HEK293 (cell line): ENCODE results near the gene NKAIN4.

Experiments used
- EGR2 ChIP-seq: fragments of 450-650 bp; formaldehyde crosslinking; IDR thresholded peaks from 2 replicates; pipeline ENCODE4 v1.5.1; 2016; ENCODE audit warnings: low read depth, missing biosample characterization, missing genetic modification characterization
- KLF10 ChIP-seq: fragments of 450-650 bp; IDR thresholded peaks from 2 replicates; pipeline ENCODE4 v1.5.1; 2018; ENCODE audit warnings: missing biosample characterization, mild to moderate bottlenecking, missing genetic modification characterization
- KLF9 ChIP-seq: fragments of 450-650 bp; formaldehyde crosslinking; IDR thresholded peaks from 2 replicates; pipeline ENCODE4 v1.5.1; 2016; ENCODE audit warnings: missing biosample characterization, missing genetic modification characterization, low read depth
- OVOL3 ChIP-seq: fragments of 450-650 bp; formaldehyde crosslinking; IDR thresholded peaks from 2 replicates; pipeline ENCODE4 v1.5.1; 2016; ENCODE audit warnings: missing biosample characterization, missing genetic modification characterization
- SCRT1 ChIP-seq: fragments of 450-650 bp; formaldehyde crosslinking; IDR thresholded peaks from 2 replicates; pipeline ENCODE4 v1.5.1; 2016; ENCODE audit warnings: missing biosample characterization, missing genetic modification characterization, borderline replicate concordance
- ZBTB8A ChIP-seq: fragments of 450-650 bp; formaldehyde crosslinking; IDR thresholded peaks from 2 replicates; pipeline ENCODE4 v1.5.1; 2016; ENCODE audit warnings: missing biosample characterization, missing genetic modification characterization
- ZFP69B ChIP-seq: fragments of 450-650 bp; formaldehyde crosslinking; IDR thresholded peaks from 2 replicates; pipeline ENCODE4 v1.5.1; 2016; ENCODE audit warnings: missing biosample characterization, missing genetic modification characterization
- ZNF138 ChIP-seq: fragments of 450-650 bp; formaldehyde crosslinking; IDR thresholded peaks from 2 replicates; pipeline ENCODE4 v1.5.1; 2016; ENCODE audit warnings: missing biosample characterization, missing genetic modification characterization, borderline replicate concordance
- ZNF19 ChIP-seq: fragments of 450-650 bp; formaldehyde crosslinking; IDR thresholded peaks from 2 replicates; pipeline ENCODE4; 2016; ENCODE audit warnings: missing biosample characterization, missing genetic modification characterization, low read depth
- ZNF521 ChIP-seq: fragments of 450-650 bp; formaldehyde crosslinking; IDR thresholded peaks from 2 replicates; pipeline ENCODE4 v1.5.1; 2017; ENCODE audit warnings: missing biosample characterization, mild to moderate bottlenecking, missing genetic modification characterization
- ZNF558 ChIP-seq: fragments of 450-650 bp; formaldehyde crosslinking; IDR thresholded peaks from 2 replicates; pipeline ENCODE4 v1.5.1; 2016; ENCODE audit warnings: missing biosample characterization, missing genetic modification characterization
- ZNF561 ChIP-seq: fragments of 450-650 bp; IDR thresholded peaks from 2 replicates; pipeline ENCODE4 v1.5.1; 2018; ENCODE audit warnings: missing biosample characterization, missing genetic modification characterization, borderline replicate concordance
- ZNF76 ChIP-seq: fragments of 450-650 bp; formaldehyde crosslinking; IDR thresholded peaks from 2 replicates; pipeline ENCODE4; 2016; ENCODE audit warnings: low read depth, missing biosample characterization, missing genetic modification characterization, borderline replicate concordance
- ZNF776 ChIP-seq: fragments of 450-650 bp; formaldehyde crosslinking; IDR thresholded peaks from 2 replicates; pipeline ENCODE4 v1.5.0; 2017; ENCODE audit warnings: missing biosample characterization, missing genetic modification characterization, borderline replicate concordance
- ZNF830 ChIP-seq: fragments of 450-650 bp; IDR thresholded peaks from 2 replicates; pipeline ENCODE4 v1.5.0; 2018; ENCODE audit warnings: missing biosample characterization, missing genetic modification characterization, low read depth, mild to moderate bottlenecking, moderate library complexity
- ZNF837 ChIP-seq: fragments of 450-650 bp; formaldehyde crosslinking; IDR thresholded peaks from 2 replicates; pipeline ENCODE4 v1.5.1; 2016; ENCODE audit warnings: missing biosample characterization, missing genetic modification characterization
- TF ChIP-seq, protein P1 (sequence below): fragments of 450-650 bp; formaldehyde crosslinking; IDR thresholded peaks from 2 replicates; pipeline ENCODE4 v1.5.1; 2016; ENCODE audit warnings: missing biosample characterization, missing genetic modification characterization
- TF ChIP-seq, protein P2 (sequence below): fragments of 450-650 bp; formaldehyde crosslinking; IDR thresholded peaks from 2 replicates; pipeline ENCODE4 v1.5.1; 2016; ENCODE audit warnings: missing biosample characterization, missing genetic modification characterization
- TF ChIP-seq, protein P3 (sequence below): fragments of 450-650 bp; formaldehyde crosslinking; IDR thresholded peaks from 2 replicates; pipeline ENCODE4 v1.5.1; 2016; ENCODE audit warnings: missing biosample characterization, missing genetic modification characterization, low read depth
- TF ChIP-seq, protein P4 (sequence below): fragments of 450-650 bp; formaldehyde crosslinking; IDR thresholded peaks from 2 replicates; pipeline ENCODE4; 2016; ENCODE audit warnings: missing biosample characterization, missing genetic modification characterization
- TF ChIP-seq, protein P5 (sequence below): fragments of 450-650 bp; formaldehyde crosslinking; IDR thresholded peaks from 2 replicates; pipeline ENCODE4 v1.5.1; 2016; ENCODE audit warnings: missing biosample characterization, missing genetic modification characterization
- TF ChIP-seq, protein P6 (sequence below): fragments of 450-650 bp; formaldehyde crosslinking; IDR thresholded peaks from 2 replicates; pipeline ENCODE4 v1.5.1; 2016; ENCODE audit warnings: missing biosample characterization, missing genetic modification characterization
- TF ChIP-seq, protein P7 (sequence below): fragments of 450-650 bp; IDR thresholded peaks from 2 replicates; pipeline ENCODE4 v1.5.1; 2018; ENCODE audit warnings: missing biosample characterization, mild to moderate bottlenecking, missing genetic modification characterization
- TF ChIP-seq, protein P8 (sequence below): sonication (generic); formaldehyde crosslinking; IDR thresholded peaks from 2 replicates; pipeline ENCODE4 v1.8.1; 2022; ENCODE audit warnings: mild to moderate bottlenecking, moderate library complexity, missing genetic modification reagents

Gene NKAIN4

DNA sequence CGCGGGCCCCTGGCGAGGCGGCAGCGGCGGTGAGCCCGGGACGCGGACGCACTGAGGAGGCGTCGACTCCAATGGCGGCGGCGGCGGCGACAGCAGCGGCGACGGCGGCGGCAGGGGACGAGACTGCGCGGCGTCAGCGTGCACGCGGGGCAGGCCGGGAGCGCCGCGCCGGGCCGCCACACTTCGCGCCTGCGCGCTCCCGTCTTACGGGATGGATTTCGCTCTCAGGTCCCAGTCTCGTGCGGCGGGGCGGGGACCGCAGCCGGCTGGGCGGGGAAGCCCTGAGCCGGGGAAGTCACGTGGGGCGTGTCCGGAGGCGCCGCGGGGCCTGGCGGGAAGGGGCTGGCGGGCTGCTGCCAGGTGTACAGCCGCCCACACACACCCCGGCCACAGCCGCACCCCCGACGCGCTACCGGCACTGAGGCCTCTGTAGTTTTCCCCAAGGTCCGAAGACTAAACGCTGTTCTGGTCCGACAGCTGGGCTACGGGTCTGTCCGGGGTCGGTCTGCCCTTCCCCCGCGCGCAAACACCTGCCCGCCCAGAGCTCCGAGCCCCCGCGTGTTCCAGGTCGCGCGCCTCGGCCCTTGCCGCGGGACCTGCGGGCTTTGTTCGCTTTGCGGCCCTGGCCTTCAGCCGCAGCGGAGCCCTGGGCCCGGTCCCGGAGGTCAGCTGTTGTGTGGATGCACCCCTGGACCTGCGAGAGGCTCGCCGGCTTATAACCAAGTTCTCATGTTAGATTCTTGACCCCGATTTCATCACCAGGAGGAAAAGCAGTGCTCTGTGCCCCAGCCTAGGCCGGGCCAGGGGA, 38.0 kb downstream of the NKAIN4 start, which contains the start of gene YTHDF1 (continued):
- TF ChIP-seq, protein P1, sequence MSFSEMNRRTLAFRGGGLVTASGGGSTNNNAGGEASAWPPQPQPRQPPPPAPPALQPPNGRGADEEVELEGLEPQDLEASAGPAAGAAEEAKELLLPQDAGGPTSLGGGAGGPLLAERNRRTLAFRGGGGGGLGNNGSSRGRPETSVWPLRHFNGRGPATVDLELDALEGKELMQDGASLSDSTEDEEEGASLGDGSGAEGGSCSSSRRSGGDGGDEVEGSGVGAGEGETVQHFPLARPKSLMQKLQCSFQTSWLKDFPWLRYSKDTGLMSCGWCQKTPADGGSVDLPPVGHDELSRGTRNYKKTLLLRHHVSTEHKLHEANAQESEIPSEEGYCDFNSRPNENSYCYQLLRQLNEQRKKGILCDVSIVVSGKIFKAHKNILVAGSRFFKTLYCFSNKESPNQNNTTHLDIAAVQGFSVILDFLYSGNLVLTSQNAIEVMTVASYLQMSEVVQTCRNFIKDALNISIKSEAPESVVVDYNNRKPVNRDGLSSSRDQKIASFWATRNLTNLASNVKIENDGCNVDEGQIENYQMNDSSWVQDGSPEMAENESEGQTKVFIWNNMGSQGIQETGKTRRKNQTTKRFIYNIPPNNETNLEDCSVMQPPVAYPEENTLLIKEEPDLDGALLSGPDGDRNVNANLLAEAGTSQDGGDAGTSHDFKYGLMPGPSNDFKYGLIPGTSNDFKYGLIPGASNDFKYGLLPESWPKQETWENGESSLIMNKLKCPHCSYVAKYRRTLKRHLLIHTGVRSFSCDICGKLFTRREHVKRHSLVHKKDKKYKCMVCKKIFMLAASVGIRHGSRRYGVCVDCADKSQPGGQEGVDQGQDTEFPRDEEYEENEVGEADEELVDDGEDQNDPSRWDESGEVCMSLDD (tag by site-specific recombination), result peak; percentile 93
- no peak for TF ChIP-seq ZNF830 (tag by site-specific recombination)
- TF ChIP-seq ZNF776, result no peak
- TF ChIP-seq, protein P2, sequence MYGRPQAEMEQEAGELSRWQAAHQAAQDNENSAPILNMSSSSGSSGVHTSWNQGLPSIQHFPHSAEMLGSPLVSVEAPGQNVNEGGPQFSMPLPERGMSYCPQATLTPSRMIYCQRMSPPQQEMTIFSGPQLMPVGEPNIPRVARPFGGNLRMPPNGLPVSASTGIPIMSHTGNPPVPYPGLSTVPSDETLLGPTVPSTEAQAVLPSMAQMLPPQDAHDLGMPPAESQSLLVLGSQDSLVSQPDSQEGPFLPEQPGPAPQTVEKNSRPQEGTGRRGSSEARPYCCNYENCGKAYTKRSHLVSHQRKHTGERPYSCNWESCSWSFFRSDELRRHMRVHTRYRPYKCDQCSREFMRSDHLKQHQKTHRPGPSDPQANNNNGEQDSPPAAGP (tag by site-specific recombination), result peak; percentile 68
- TF ChIP-seq SCRT1 (tag by site-specific recombination), result no peak
- no peak for TF ChIP-seq ZNF19 (tag by site-specific recombination)
- peak; percentile 80 for TF ChIP-seq EGR2 (tag by site-specific recombination)
- TF ChIP-seq ZNF837, result no peak
- no peak for TF ChIP-seq ZNF138 (tag by site-specific recombination)
- TF ChIP-seq, protein P3, sequence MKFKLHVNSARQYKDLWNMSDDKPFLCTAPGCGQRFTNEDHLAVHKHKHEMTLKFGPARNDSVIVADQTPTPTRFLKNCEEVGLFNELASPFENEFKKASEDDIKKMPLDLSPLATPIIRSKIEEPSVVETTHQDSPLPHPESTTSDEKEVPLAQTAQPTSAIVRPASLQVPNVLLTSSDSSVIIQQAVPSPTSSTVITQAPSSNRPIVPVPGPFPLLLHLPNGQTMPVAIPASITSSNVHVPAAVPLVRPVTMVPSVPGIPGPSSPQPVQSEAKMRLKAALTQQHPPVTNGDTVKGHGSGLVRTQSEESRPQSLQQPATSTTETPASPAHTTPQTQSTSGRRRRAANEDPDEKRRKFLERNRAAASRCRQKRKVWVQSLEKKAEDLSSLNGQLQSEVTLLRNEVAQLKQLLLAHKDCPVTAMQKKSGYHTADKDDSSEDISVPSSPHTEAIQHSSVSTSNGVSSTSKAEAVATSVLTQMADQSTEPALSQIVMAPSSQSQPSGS (tag by site-specific recombination), result no peak
- TF ChIP-seq, protein P4, sequence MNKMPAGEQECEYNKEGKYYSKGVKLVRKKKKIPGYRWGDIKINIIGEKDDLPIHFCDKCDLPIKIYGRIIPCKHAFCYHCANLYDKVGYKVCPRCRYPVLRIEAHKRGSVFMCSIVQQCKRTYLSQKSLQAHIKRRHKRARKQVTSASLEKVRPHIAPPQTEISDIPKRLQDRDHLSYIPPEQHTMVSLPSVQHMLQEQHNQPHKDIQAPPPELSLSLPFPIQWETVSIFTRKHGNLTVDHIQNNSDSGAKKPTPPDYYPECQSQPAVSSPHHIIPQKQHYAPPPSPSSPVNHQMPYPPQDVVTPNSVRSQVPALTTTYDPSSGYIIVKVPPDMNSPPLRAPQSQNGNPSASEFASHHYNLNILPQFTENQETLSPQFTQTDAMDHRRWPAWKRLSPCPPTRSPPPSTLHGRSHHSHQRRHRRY (tag by site-specific recombination), result no peak
- peak; percentile 90 for TF ChIP-seq KLF10 (tag by site-specific recombination)
- TF ChIP-seq ZBTB8A (tag by site-specific recombination), result peak; percentile 91
- 0 out of 2 replicates have a peak, but pooled peaks have one; percentile 44 for TF ChIP-seq OVOL3 (tag by site-specific recombination)
- peak; percentile 88 for TF ChIP-seq KLF9 (tag by site-specific recombination)
- peak; percentile 92 for TF ChIP-seq ZNF76 (tag by site-specific recombination)
- TF ChIP-seq ZNF561 (tag by site-specific recombination), result peak; percentile 89
- TF ChIP-seq, protein P5, sequence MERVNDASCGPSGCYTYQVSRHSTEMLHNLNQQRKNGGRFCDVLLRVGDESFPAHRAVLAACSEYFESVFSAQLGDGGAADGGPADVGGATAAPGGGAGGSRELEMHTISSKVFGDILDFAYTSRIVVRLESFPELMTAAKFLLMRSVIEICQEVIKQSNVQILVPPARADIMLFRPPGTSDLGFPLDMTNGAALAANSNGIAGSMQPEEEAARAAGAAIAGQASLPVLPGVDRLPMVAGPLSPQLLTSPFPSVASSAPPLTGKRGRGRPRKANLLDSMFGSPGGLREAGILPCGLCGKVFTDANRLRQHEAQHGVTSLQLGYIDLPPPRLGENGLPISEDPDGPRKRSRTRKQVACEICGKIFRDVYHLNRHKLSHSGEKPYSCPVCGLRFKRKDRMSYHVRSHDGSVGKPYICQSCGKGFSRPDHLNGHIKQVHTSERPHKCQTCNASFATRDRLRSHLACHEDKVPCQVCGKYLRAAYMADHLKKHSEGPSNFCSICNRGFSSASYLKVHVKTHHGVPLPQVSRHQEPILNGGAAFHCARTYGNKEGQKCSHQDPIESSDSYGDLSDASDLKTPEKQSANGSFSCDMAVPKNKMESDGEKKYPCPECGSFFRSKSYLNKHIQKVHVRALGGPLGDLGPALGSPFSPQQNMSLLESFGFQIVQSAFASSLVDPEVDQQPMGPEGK (tag by site-specific recombination), result peak; percentile 89
- TF ChIP-seq ZNF558, result no peak
- no peak for TF ChIP-seq ZNF521 (tag by site-specific recombination)
- TF ChIP-seq, protein P6, sequence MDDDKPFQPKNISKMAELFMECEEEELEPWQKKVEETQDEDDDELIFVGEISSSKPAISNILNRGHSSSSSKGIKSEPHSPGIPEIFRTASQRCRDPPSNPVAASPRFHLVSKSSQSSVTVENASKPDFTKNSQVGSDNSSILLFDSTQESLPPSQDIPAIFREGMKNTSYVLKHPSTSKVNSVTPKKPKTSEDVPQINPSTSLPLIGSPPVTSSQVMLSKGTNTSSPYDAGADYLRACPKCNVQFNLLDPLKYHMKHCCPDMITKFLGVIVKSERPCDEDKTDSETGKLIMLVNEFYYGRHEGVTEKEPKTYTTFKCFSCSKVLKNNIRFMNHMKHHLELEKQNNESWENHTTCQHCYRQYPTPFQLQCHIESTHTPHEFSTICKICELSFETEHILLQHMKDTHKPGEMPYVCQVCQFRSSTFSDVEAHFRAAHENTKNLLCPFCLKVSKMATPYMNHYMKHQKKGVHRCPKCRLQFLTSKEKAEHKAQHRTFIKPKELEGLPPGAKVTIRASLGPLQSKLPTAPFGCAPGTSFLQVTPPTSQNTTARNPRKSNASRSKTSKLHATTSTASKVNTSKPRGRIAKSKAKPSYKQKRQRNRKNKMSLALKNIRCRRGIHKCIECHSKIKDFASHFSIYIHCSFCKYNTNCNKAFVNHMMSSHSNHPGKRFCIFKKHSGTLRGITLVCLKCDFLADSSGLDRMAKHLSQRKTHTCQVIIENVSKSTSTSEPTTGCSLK (tag by site-specific recombination), result no peak
- TF ChIP-seq, protein P7, sequence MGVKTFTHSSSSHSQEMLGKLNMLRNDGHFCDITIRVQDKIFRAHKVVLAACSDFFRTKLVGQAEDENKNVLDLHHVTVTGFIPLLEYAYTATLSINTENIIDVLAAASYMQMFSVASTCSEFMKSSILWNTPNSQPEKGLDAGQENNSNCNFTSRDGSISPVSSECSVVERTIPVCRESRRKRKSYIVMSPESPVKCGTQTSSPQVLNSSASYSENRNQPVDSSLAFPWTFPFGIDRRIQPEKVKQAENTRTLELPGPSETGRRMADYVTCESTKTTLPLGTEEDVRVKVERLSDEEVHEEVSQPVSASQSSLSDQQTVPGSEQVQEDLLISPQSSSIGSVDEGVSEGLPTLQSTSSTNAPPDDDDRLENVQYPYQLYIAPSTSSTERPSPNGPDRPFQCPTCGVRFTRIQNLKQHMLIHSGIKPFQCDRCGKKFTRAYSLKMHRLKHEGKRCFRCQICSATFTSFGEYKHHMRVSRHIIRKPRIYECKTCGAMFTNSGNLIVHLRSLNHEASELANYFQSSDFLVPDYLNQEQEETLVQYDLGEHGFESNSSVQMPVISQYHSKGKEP (tag by site-specific recombination), result peak; percentile 14; the same call in 1 of the 2 replicates
- peak; percentile 56; the same call in 1 of the 2 replicates for TF ChIP-seq ZFP69B (tag by site-specific recombination)
- TF ChIP-seq, protein P8, sequence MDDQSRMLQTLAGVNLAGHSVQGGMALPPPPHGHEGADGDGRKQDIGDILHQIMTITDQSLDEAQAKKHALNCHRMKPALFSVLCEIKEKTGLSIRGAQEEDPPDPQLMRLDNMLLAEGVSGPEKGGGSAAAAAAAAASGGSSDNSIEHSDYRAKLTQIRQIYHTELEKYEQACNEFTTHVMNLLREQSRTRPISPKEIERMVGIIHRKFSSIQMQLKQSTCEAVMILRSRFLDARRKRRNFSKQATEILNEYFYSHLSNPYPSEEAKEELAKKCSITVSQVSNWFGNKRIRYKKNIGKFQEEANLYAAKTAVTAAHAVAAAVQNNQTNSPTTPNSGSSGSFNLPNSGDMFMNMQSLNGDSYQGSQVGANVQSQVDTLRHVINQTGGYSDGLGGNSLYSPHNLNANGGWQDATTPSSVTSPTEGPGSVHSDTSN (CRISPR knock-in tag), result 0 out of 2 replicates have a peak, but pooled peaks have one; percentile 22
